OCI-LY1 (cell line): Measurements from ENCODE around the gene KRT40.

Experiments used
- H2AFZ ChIP-seq: fragments of 200-600 bp; sonication (generic), shearing (Covaris generic); 2 replicates; pipeline ENCODE4 v1.6.0; 2014; ENCODE audit warnings: antibody characterized with exemption, mild to moderate bottlenecking, low read length
- H3F3A ChIP-seq: fragments of 200-600 bp; sonication (generic), shearing (Covaris generic); 2 replicates; pipeline ENCODE4 v1.6.0; 2014; ENCODE audit warnings: mild to moderate bottlenecking, antibody characterized with exemption, low read length, moderate library complexity; ENCODE audit not compliant: insufficient read depth
- H3K27ac ChIP-seq: fragments of 200-600 bp; sonication (generic); 2 replicates; pipeline ENCODE4 v1.5.1; 2014; ENCODE audit warnings: low read length, mixed run types, mild to moderate bottlenecking, low read depth; ENCODE audit not compliant: poor library complexity, severe bottlenecking
- H3K27me3 ChIP-seq: fragments of 200-600 bp; sonication (generic); 2 replicates; pipeline ENCODE4 v1.6.0; 2014; ENCODE audit warnings: antibody characterized with exemption, mild to moderate bottlenecking, low read length, moderate library complexity; ENCODE audit not compliant: insufficient read depth
- H3K36me3 ChIP-seq: fragments of 200-600 bp; sonication (generic); 2 replicates; pipeline ENCODE4 v1.6.1; 2014; ENCODE audit warnings: mild to moderate bottlenecking, antibody characterized with exemption, low read length, moderate library complexity, mixed read lengths; ENCODE audit not compliant: insufficient read depth
- H3K4me1 ChIP-seq: fragments of 200-600 bp; sonication (generic); 2 replicates; pipeline ENCODE4 v1.5.1; 2014; ENCODE audit warnings: mild to moderate bottlenecking, low read length, moderate library complexity; ENCODE audit not compliant: insufficient read depth, severe bottlenecking
- H3K4me2 ChIP-seq: fragments of 200-600 bp; sonication (generic), shearing (Covaris generic); 2 replicates; pipeline ENCODE4 v1.6.1; 2014; ENCODE audit warnings: low read length
- H3K4me3 ChIP-seq: fragments of 200-600 bp; sonication (generic); 2 replicates; pipeline ENCODE4 v1.5.1; 2014; ENCODE audit warnings: low read length, low read depth, mild to moderate bottlenecking, mixed read lengths; ENCODE audit not compliant: poor library complexity, severe bottlenecking
- H3K79me2 ChIP-seq: fragments of 200-600 bp; shearing (Covaris generic); 2 replicates; pipeline ENCODE4 v1.6.1; 2016; ENCODE audit warnings: mixed run types, low read length, mixed read lengths; ENCODE audit not compliant: insufficient read depth
- H3K9ac ChIP-seq: fragments of 200-600 bp; sonication (generic), shearing (Covaris generic); 2 replicates; pipeline ENCODE4 v1.6.1; 2014; ENCODE audit warnings: mild to moderate bottlenecking, low read length, mixed read lengths
- H3K9me2 ChIP-seq: fragments of 200-600 bp; sonication (generic), shearing (Covaris generic); 2 replicates; pipeline ENCODE4 v1.6.1; 2014; ENCODE audit warnings: low read depth, mild to moderate bottlenecking, low read length, mixed read lengths
- H3K9me3 ChIP-seq: fragments of 200-600 bp; shearing (Covaris generic); 2 replicates; pipeline ENCODE4 v1.6.1; 2014; ENCODE audit warnings: low read length, mixed read lengths
- H4K20me1 ChIP-seq: fragments of 200-600 bp; sonication (generic), shearing (Covaris generic); 2 replicates; pipeline ENCODE4 v1.6.0; 2016; ENCODE audit warnings: mild to moderate bottlenecking, low read length; ENCODE audit not compliant: insufficient read depth
- EZH2 ChIP-seq: fragments of 200-600 bp; sonication (generic), shearing (Covaris generic); IDR thresholded peaks from 2 replicates; pipeline ENCODE4 v1.8.0; 2017; ENCODE audit warnings: borderline replicate concordance, mixed run types, mild to moderate bottlenecking, antibody characterized with exemption, low read length, moderate library complexity, mixed read lengths
- TF ChIP-seq, protein P1 (sequence below): fragments of 200-600 bp; sonication (generic), shearing (Covaris generic); IDR thresholded peaks from 2 replicates; pipeline ENCODE4 v1.5.1; 2017; ENCODE audit warnings: mild to moderate bottlenecking, antibody characterized with exemption, low read length, moderate library complexity, mixed read lengths

Gene KRT40

DNA sequence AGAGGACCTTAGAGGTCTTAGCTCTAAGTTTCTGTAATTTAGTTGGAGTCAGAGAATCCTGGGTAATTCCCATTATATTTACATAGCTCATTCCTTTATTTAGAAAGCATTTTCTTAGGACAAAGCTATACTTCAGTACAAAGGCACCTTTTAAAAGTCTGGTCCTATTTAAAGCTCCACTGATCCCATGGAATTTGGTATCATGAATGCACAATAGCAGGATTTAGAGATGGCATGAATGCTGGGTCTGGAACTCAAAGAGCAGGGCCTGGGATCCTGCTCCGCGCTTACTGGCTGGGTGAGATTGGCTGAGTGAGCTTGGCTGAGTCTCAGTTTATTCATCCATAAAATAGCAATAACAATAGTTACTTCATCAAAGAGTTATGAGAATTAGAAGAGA, 51.5 kb downstream of the KRT40 start:
- TF ChIP-seq, protein P1, sequence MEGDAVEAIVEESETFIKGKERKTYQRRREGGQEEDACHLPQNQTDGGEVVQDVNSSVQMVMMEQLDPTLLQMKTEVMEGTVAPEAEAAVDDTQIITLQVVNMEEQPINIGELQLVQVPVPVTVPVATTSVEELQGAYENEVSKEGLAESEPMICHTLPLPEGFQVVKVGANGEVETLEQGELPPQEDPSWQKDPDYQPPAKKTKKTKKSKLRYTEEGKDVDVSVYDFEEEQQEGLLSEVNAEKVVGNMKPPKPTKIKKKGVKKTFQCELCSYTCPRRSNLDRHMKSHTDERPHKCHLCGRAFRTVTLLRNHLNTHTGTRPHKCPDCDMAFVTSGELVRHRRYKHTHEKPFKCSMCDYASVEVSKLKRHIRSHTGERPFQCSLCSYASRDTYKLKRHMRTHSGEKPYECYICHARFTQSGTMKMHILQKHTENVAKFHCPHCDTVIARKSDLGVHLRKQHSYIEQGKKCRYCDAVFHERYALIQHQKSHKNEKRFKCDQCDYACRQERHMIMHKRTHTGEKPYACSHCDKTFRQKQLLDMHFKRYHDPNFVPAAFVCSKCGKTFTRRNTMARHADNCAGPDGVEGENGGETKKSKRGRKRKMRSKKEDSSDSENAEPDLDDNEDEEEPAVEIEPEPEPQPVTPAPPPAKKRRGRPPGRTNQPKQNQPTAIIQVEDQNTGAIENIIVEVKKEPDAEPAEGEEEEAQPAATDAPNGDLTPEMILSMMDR, result no peak
- TF ChIP-seq EZH2, result no peak
- no peak overlapping the region for H3K4me3 ChIP-seq
- no peaks in the 10 kb centered on the region for H3K36me3 ChIP-seq
- no peaks in the 10 kb centered on the region for H3K79me2 ChIP-seq
- no peaks in the 10 kb centered on the region for H3F3A ChIP-seq
- H3K27me3 ChIP-seq, result peaks cover under 1% of the 10 kb centered on the region
- no peaks in the 10 kb centered on the region for H3K9me3 ChIP-seq
- H3K4me1 ChIP-seq, result no peaks in the 10 kb centered on the region
- no peak overlapping the region for H3K9ac ChIP-seq
- H2AFZ ChIP-seq, result no peak overlapping the region
- H4K20me1 ChIP-seq, result no peaks in the 10 kb centered on the region
- no peaks in the 10 kb centered on the region for H3K9me2 ChIP-seq
- H3K27ac ChIP-seq, result no peak overlapping the region
- H3K4me2 ChIP-seq, result no peak overlapping the region

DNA sequence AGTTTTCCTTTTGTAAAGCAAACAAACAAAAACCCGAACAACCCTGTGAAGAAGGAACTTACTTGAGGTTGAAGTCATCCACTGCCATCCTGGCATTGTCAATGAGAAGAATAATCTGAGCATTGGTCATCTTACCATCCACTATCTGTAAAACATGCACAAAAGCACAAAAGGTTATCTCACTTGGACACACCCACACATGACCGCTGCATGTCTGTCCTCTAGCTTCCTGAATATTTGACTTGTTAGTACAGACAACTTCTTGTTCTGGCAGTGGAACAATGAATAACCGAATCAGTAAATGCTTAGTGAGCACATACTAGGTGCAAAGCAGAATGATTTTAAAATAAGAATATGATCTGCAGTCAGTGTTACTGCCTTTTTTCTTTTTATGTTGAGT, 52.8 kb downstream of the KRT40 start:
- no peaks in the 10 kb centered on the region for H3K9me3 ChIP-seq
- no peaks in the 10 kb centered on the region for H3K79me2 ChIP-seq
- H3K9ac ChIP-seq, result no peak overlapping the region
- H3F3A ChIP-seq, result no peaks in the 10 kb centered on the region
- H3K27ac ChIP-seq, result no peak overlapping the region
- no peak overlapping the region for H3K4me2 ChIP-seq
- H4K20me1 ChIP-seq, result no peaks in the 10 kb centered on the region
- H3K4me1 ChIP-seq, result no peaks in the 10 kb centered on the region
- no peak overlapping the region for H2AFZ ChIP-seq
- no peak for TF ChIP-seq EZH2
- TF ChIP-seq, protein P1, result no peak
- H3K36me3 ChIP-seq, result no peaks in the 10 kb centered on the region
- no peak overlapping the region for H3K4me3 ChIP-seq
- H3K9me2 ChIP-seq, result no peaks in the 10 kb centered on the region
- no peaks in the 10 kb centered on the region; the same call in 1 of the 2 replicates for H3K27me3 ChIP-seq
